IPS-NIHi11 (cell line): ENCODE data around the gene TMEM151A.
"Not testable (repeated sequence)": the region's sequence is repeated elsewhere in the genome, so short reads cannot be mapped to it uniquely, and the experiment has no call there.

Source experiments
- DNase-seq: peaks from one replicate; pipeline ENCODE4 v3.0.0; 2012; ENCODE audit warnings: mixed read lengths, low spot score

TMEM151A gene

DNA sequence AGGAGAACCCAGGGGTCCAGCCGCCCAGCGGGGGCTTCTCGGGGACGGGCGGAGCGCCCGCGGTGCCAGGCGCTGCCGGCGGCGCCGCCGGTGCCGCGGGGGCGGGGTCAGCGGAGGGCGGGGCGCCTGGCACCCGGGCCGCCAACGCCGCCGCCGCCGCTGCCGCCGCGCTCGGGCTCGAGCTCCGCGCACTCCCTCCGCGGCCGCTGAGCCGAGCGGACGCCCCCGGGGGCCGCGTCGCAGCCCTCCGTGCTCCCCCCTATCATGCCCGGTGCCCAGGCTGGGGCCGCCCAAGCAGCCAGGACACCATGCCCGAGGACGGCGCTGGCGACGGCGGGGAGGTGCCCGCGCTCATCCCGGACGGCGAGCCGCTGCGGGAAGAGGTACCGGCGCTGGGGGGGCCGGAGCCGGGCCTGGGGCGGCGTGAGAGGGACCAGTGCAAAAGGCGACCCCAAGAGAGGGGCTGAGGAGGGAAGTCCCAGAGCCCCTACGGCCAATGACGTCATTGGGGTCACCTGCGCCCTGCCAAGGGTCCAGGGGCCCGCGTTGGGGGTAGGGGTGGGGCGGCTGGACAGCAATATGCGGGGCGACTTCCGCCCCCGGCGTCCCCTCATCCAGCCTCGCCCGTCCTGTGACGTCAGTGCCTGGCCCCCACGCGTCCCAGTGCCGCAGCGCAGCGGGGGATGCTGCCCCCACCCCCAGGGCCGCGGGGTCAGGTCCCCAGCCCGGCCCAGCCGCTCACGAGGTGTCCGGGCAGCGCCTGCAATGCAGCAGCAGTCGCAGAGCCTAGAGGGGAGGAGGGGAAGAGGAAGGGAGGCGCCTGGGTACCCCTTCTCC lies at the start of gene TMEM151A:
TSS of gene TMEM151A (plus strand) at position 189 of the 837 bp plus-strand sequence. CDS start at position 309, 120 bp downstream.
- DNase-seq: peak; percentile 74

GRCh38 chr11:66242095-66242765 lies 49.5 kb upstream of the TMEM151A start:
- no peak for DNase-seq

- no peak for DNase-seq
Observed at GRCh38 chr11:66243782-66244535, 47.7 kb upstream of the TMEM151A start.

DNA sequence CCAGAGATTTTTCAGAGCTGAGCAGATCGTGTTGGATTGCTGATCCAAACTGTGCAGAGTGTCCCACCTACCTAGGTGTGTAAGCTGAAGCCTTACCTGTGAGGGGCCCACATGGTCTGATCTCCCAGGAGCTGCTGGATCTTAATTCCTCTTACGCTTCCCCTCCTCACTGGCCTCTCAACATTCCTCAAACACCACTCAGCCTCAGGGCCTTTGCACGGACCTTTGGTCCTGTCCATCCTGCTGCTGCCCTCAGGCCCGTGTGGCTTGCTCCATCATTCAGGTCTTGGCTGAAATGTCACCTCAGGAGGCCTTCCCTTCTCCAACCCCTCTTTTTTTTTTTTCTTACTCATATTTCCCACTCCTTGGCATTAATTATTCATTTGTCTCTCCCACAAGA lies 44.4 kb upstream of the TMEM151A start:
- no peak for DNase-seq

DNA sequence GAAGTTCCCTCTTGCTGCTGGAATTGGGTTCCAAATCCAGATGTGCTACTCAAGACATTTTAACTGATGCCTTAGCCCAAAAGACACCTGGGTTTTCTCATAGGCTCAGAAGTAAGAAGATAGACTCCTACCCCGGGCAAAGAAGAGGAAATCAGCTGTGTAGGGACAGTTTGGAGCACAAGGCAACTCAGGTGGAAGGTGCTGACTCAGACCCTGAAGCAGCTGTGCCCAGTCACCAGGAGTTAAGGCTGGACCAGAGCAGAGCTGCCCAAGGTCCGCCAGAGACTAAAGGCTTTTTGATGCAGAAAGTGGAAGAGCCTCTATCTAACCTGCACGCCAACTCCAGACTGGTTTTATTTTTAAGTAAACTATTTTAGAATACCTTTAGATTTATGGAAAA lies 43.9 kb upstream of the TMEM151A start:
- no peak for DNase-seq

DNA sequence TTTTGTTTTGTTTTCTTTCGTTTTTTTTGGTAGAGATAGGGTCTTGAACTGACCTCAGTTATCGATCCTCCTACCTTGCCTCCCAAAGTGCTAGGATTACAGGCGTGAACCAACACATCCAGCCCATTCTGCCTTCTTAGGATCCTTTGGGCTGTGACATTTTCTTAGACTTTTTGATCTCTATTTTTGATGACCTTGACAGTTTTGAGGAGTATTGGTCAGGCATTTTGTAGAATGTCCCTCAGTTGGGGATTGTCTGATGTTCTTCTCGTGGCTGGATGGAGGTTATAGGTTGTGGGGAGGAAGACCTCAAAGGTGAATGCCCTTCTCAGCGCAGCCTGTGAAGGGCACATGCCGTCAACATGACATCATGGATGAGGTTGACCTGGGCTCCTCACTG lies 42.8 kb upstream of the TMEM151A start:
- DNase-seq: no peak

DNA sequence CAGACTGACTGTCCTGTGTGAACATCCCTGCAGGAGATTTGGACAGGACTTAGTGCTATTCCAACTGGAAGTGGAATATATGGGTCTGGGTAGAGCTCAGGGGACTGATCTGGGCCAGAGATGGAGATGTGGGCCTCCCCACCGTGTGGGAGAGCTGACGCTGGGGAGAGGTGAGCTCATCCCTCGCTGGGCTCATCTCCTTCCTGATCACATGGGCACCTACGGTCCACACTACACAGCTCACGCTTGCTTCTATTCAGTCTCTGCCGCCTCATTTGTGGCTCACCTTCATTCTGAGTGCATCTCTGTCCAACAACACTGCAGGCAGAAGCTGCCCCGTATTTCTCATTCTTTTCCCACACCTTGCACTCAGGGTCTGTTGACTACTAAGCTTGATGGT lies 39.9 kb upstream of the TMEM151A start:
- no peak for DNase-seq

DNA sequence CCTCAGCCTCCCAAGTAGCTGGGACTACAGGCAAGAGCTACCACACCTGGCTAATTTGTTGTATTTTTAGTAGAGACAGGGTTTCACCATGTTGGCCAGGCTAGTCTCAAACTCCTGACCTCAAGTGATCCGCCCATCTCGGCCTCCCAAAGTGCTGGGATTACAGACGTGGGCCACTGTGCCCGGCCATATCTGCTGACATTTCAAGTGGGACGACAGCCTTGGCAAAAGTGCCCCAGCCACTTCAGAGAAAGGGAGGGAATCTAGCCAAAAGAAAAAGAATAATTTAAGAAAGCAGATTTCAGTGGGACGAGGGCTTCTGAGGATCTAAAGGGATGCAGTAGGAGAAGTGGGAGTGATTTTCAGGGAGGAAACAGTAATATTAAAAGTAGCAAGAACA lies 38.6 kb upstream of the TMEM151A start:
- not testable (repeated sequence) for DNase-seq

- DNase-seq: no peak
Observed at GRCh38 chr11:66258473-66258893, 33.2 kb upstream of the TMEM151A start.

- DNase-seq: no peak
Observed at GRCh38 chr11:66259225-66259624, 32.5 kb upstream of the TMEM151A start.

DNA sequence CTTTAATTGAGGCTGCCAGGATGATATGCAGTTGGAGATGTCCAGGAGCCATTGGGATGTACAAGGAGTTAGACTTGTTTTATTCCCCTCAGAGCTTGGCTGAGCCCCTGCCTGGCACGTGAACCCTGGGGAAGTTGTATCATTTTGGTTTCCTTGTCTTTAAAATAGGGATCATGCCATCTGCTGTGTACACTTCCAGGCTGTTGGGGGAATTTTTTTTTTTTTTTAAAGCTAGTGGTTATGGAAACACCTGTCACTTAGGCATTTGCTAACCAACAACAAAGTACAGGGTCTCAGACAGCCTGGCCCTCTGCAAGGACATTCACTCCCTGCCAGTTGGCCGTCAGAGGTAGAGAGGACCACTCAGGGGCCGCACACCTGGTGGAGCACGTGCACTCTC lies 31.7 kb upstream of the TMEM151A start:
- no peak for DNase-seq

DNA sequence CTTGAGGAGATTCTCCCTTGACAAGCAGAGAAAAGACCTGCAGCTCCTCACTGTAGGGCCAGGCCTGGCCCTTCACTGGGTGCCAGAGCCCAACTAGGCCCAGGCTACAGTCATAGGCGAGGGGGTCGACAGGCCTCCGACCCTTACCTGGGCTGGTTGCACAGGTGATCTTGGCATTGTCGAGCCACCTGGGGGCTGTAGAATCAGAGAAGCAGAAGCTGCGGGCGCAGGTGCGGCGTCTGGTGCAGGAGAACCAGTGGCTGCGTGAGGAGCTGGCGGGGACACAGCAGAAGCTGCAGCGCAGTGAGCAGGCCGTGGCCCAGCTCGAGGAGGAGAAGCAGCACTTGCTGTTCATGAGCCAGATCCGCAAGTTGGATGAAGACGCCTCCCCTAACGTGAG lies 30.1 kb upstream of the TMEM151A start:
- DNase-seq: no peak

DNA sequence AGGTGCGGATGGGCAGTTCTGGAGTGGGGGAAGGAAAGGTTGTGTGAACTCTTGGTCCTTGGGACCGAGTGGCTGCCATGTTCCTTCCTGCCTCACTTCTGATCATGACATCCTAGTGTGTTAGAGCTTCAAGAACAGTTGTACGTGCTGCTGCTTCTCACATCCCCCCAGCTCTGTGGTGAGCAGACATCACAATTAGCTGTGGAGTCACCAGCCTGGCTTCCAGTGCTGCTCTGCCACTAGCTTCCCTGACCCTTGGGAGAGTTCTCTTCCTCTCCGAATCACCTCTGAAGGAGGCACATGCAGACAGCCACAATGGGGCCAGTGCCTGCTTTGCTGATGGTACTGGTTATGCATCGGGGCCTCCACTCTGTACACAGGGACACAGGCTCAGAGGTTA lies 29.5 kb upstream of the TMEM151A start:
- no peak for DNase-seq

- no peak for DNase-seq
Observed at GRCh38 chr11:66262696-66263095, 29.0 kb upstream of the TMEM151A start.

DNA sequence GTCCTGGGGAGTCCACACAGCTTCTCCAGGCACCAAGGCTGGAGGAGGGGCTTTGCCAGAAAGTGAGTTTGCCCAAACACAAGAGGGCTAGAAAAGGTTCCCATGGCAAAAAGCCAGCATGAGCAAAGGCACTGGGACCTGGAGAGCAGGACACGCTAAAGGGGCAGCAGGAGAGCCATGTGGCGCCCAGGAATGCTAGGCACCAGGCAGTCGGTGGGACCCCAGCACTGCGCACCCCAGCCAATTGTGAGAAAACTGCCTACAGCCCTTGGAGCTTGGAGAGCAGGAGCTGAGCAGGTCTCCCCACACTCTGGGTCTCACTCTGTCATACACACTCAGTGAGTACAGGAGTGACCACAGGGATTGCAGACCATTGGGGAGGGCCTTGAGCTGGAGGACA lies 28.5 kb upstream of the TMEM151A start:
- no peak for DNase-seq

GRCh38 chr11:66263785-66264184 lies 27.9 kb upstream of the TMEM151A start:
- no peak for DNase-seq

DNA sequence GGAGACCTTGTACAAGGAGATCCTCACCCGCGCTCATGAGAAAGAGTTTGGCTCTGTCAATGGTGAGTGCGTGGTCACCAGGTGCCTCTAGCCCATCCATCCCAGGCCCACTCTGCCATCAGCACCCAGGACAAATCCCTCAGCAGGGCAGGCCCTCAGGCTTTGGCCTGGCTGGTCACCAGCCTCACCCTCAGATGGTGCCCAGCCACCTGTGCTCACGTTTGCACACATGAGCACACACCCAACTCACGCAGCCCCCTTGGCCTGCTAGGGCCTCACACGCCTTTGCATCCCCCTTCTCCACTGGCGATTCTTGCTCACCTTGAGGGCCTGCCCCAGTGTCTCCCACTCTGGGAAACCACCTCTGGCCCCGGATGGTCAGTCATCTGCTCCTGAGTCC lies 27.3 kb upstream of the TMEM151A start:
- DNase-seq: no peak

DNA sequence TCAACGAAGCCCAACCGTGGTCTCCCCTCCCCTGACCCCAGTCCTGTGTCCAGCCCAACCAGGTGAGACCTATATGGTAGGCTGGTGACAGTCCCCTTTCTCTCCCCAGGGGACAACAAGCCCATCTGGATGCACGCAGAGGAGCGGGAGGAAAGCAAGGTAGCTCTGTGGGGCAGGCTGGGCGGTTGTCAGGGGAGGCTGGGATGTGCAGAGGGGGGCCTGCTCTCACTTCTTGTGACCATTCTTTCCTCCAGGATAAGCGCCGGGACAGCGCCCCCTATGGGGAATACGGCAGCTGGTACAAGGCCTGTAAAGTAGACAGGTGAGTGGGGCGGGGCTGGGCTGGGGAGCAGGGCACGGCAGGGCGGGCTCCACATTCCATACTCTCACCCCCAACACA lies 26.8 kb upstream of the TMEM151A start:
- DNase-seq: peak; percentile 68

DNA sequence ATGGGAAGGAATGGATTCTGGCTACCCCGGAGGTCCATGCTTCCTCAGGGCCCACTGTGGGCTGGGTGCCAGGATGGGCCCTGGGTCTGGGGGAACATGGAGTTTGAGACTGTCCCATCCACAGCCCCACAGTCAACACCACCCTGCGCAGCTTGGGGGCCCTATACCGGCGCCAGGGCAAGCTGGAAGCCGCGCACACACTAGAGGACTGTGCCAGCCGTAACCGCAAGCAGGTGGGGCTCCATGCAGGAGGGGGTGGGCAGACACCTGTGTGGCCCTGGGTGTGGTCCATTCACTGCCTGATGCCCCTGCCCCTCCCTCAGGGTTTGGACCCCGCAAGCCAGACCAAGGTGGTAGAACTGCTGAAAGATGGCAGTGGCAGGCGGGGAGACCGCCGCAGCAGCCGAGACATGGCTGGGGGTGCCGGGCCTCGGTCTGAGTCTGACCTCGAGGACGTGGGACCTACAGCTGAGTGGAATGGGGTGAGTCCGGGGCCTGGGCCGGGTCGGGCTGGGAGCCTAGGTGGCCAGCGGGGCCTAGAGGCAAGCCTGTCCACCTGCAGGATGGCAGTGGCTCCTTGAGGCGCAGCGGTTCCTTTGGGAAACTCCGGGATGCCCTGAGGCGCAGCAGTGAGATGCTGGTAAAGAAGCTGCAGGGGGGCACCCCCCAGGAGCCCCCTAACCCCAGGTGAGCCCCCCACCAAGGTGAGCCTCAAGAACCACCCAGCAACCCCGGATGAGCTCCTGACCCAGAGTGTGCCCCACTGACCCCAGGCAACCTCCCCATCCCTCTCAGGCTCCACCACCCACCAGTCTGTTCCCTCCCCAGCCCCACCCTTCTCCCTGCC lies 25.9 kb upstream of the TMEM151A start:
- no peak for DNase-seq

GRCh38 chr11:66266378-66267038 lies 25.2 kb upstream of the TMEM151A start:
- no peak for DNase-seq

GRCh38 chr11:66267039-66267378 lies 24.7 kb upstream of the TMEM151A start:
- DNase-seq: peak; percentile 34
